Hippocampal formation (tissue), 2 donors: Measurements from ENCODE around the gene HOXB9.

ENCODE experiments used
- DNase-seq, 2 donors: peaks; one replicate each; lab custom pipeline; 2025; lab: John Stamatoyannopoulos, UW

Gene HOXB9

GRCh38 chr17:48583708-48584222, 42.4 kb downstream of the HOXB9 start:
- no peak for DNase-seq

GRCh38 chr17:48582750-48583069, 43.4 kb downstream of the HOXB9 start:
- no peak for DNase-seq

- no peak for DNase-seq
Observed at GRCh38 chr17:48579760-48580554, 46.2 kb downstream of the HOXB9 start.

GRCh38 chr17:48579471-48579759, 46.7 kb downstream of the HOXB9 start:
- no peak for DNase-seq

GRCh38 chr17:48578616-48579470, 47.3 kb downstream of the HOXB9 start:
- DNase-seq, result no peak

- no peak for DNase-seq
Observed at GRCh38 chr17:48577946-48578615, 48.1 kb downstream of the HOXB9 start, which contains the start of gene HOXB4. Gene HOXB4 (minus strand): TSS chr17:48578350. CDS start chr17:48578319, 31 bp downstream.

GRCh38 chr17:48577330-48577945, 48.7 kb downstream of the HOXB9 start:
- no peak for DNase-seq

GRCh38 chr17:48576479-48577309, 49.5 kb downstream of the HOXB9 start:
- DNase-seq, result no peak

- DNase-seq, result no peak
Observed at GRCh38 chr17:48575673-48576478, 50.3 kb downstream of the HOXB9 start.

- no peak for DNase-seq
Observed at GRCh38 chr17:48575066-48575582, 51.0 kb downstream of the HOXB9 start.

- DNase-seq, result no peak
Observed at GRCh38 chr17:48574505-48575065, 51.6 kb downstream of the HOXB9 start.

- DNase-seq, result no peak
Observed at GRCh38 chr17:48571826-48572417, 54.2 kb downstream of the HOXB9 start.
